Activated T-cell treated with anti-CD3 and anti-CD28 coated beads, Interleukin-2, amount 50 U/mL, for 1 hour (primary cell): ENCODE results near the gene IL1R1.
A peak's percentile ranks its signal among the peaks of the same experiment; 100 is the strongest.
"Not testable (repeated sequence)": the region's sequence is repeated elsewhere in the genome, so short reads cannot be mapped to it uniquely, and the experiment has no call there.

Experiments used
- DNase-seq: peaks from one replicate; pipeline ENCODE4 v3.0.0-alpha.2; 2020

The IL1R1 gene

DNA sequence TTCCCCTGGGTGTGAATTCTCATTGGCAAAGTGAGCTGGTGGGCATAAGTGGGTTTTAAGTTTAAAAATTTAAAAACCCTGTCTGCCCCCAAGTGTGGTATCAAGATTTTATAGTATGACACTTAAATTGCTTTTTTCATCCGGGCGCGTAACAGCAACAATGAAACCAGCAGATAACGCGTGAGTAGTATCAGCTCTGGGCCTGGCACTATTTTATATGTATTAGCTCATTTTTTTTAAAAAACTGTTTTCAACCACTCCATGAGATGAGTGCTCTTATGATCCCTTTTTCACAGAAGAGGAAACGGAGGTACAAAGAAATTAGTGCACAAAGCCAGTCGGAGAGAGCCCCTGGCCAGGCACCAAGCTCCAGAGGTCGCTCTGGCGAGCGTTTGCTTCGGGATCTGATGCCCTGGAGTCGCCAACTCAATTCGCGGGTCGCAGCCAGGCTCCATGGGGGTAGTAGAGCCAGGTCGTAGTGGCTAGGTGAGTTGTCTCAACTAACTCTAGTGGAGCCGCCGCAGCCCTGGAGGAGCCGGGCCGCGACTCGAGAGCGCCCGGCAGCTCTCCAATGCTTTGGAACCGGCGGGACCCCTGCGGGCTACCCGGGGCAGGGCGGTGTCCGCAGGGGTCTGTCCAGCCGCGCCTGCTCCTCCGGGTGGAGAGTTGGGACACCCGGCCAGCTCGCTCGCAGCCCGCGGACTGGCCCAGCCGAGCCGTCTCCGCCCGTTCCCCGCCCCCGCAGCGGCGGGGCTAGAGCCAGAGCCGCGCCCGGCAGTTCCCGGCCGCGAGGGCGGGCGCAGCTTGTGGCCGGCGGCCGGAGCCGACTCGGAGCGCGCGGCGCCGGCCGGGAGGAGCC lies at the start of gene IL1R1:
Gene IL1R1 (plus strand): TSS at position 777 of the 859 bp plus-strand sequence. CDS start 14,979 bp downstream, outside the sequence.
- no peak for DNase-seq

DNA sequence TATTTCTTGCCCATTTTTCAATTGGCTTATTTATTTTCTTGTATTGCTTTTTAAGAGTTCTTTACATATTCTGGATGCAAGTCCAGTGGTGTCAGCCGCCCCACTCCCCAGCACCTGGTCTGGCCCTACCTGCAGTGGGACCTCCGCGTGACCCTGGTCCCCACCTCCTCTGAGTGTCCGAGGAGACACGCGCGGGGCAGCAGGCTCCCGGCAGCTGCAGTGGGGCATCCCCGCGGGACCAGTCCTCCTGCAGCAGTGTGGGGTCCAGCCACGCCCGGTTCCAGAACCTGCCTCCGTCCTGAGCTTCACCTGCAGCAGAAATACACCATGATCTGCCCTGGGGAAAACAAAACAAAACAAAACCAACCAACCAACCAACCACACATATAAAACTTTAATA lies 48.9 kb upstream of the IL1R1 start:
- no peak for DNase-seq

GRCh38 chr2:102094917-102095316 lies 47.6 kb upstream of the IL1R1 start:
- DNase-seq: no peak

DNA sequence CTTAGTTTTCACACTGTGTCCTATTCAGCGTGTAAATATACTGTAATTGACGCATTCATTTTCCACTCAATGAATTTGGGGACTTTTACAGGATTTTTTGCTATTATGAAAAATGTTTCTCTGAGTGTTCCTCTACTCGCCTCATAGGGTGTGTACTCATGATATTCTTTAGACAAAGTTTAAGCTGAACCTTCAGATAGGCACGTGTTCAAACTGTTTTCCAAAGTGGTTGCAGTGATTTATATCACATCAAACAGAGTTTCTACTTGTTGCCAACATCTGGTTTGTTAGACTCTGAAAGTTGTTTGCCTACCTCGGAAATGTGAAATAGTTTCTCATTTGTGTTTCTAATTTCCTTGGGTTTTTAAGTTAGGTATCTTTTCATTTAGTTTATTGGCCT lies 46.4 kb upstream of the IL1R1 start:
- no peak for DNase-seq

DNA sequence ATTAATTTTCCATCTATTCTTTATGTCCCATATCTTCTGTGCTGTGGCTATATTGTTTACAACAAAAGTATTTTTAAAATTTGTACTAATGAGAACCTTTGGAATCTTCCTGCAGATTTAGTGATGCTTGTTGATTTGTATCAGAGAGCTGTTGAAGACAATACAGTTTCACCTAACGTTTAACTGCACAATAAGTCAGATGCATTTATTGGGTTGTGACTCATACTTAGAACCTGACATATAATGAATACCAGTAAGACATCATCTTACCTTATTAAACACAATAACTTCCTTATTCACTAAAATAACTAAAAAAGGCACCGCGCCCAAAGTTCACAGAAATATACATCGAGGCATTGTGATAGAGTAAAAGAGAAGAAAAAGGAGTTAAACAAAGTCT lies 43.8 kb upstream of the IL1R1 start:
- DNase-seq: no peak

- DNase-seq: no peak
Observed at GRCh38 chr2:102099536-102100298, 42.8 kb upstream of the IL1R1 start.

- no peak for DNase-seq
Observed at GRCh38 chr2:102100371-102101096, 42.0 kb upstream of the IL1R1 start.

- no peak for DNase-seq
Observed at GRCh38 chr2:102101097-102101848, 41.3 kb upstream of the IL1R1 start.

- DNase-seq: no peak
Observed at GRCh38 chr2:102101849-102102635, 40.5 kb upstream of the IL1R1 start.

DNA sequence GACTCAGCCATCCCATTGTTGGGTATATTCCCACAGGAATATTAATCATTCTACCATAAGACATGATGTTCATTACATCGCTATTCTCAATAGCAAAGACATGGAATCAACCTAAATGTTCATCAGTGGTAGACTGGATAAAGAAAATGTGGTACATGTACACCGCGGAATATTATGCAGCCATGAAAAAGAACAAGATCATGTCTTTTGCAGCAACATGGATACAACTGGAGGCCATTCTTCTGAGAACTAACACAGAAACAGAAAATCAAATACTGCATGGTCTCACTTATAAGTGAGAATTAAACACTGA lies 40.0 kb upstream of the IL1R1 start:
- not testable (repeated sequence) for DNase-seq

DNA sequence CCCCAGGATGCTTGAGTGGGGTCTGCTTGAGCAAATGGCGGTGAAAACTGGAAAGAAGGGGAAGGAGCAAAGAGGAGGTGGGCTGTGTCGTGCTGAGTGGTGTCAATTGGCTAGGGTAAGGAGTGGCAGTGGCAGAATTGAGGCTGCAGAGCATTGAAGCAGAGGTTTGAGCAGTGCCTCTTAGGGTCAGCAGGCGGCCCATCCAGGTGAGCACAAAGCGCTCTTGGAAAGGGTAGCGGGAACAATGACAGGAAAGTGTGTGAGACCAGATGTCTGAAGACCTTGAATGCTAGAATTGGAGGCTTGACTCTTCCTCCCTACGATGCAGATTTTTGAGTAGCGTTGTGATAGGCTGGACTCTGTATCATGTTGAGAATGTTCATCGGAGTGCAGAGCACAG lies 39.3 kb upstream of the IL1R1 start:
- DNase-seq: no peak

GRCh38 chr2:102103992-102104871 lies 38.3 kb upstream of the IL1R1 start:
- DNase-seq: peak; percentile 36

- no peak for DNase-seq
Observed at GRCh38 chr2:102106133-102106556, 36.4 kb upstream of the IL1R1 start.

DNA sequence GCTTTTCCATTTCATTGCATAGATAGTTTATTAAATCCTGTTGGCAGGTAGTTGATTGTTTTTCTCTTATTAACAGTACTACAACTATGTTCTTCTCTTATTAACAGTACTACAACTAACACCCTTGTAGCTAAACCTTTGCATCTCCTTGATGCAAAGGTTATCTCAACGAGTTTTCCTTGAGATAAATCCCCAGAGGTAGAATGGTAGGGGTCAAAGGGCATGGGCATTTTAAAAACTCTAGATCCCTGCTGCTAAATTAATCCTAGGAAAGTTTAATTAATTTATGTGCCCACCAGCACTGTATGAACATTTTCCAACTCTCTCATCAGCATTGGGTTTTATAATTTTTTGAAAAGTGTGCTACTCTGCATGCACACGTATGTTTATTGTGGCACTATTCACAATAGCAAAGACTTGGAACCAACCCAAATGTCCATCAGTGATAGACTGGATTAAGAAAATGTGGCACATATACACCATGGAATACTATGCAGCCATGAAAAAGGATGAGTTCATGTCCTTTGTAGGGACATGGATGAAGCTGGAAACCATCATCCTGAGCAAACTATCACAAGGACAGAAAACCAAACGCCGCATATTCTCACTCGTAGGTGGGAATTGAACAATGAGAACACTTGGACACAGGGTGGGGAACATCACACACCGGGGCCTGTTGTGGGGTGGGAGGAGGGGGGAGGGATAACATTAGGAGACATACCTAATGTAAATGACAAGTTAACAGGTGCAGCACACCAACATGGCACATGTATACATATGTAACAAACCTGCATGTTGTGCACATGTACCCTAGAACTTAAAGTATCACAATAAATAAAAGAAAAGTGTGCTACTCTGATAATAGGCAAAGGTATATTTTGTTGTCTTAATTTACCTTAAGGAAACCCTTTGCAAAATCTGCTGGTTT lies 35.5 kb upstream of the IL1R1 start:
- DNase-seq: not testable (repeated sequence)

DNA sequence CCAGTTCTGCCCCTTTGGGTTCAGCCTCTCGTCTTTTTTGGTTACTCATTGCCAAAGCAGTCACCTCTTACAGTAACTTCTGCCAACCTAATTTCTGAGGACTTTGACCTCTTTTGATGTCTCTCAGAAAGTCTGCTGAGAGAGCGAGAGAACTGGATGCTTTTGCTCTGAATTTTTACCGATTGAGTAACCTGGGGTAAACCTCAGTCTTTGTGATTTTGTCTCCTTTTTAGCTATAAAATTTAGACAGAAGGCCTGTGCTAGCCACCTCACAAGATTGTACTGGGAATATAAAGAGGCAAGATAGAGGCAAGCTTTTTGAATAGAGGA lies 34.8 kb upstream of the IL1R1 start:
- no peak for DNase-seq

- no peak for DNase-seq
Observed at GRCh38 chr2:102109016-102109415, 33.5 kb upstream of the IL1R1 start.

- no peak for DNase-seq
Observed at GRCh38 chr2:102110171-102110570, 32.4 kb upstream of the IL1R1 start.

DNA sequence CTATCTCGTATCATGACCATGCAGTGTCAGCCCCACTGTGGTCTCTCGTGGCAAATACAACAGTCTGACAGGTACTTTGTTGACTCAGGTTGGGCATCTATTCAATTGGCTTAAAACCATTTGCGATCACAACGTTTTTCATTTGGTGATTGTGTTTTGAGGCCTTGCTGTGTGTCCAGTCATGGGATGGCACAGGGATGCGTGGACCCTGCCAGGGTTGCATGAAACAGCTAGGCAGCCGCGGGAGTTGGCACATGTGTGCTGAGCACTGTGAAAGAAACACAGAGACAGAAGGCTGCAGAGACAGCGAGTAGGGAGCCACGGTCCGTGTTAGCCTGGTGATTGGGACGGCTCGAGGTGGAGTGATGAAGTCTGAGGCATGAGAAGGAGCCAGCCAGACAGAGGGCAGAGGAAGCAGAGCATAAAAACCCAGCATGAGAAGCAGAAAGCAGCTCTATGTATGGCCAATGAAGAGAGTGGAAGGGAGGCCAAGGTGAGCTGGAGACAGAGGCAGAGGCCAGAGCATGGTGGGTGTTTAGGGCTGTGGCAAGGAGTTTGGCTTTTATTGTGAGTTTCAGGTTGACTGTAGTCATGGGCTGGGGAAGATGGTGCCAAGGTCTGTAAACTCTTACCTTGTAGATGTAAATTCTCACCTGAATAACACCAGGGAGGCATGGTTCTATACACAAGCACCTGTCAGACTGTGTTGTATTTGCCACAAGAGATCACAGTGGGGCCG lies 31.8 kb upstream of the IL1R1 start:
- no peak for DNase-seq

DNA sequence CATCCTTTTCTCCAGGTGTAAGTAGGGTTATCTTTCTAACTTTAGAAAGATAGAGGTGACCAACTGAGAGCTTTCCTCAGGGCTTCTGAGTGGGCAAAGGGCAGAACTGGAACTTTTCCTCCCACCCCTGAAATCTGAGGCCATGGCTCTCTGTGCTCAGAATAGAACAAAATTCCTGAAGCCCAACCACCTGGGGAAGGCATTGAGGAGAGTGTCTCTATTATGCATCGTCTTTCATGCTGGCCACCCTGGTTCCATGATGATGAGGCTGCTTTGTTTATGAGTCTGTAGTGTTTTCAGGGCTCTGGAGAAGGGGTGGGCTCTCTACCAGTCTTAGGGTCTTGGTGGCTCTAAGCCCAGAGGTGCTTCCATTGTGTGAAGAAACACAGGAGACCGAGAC lies 30.7 kb upstream of the IL1R1 start:
- DNase-seq: no peak
